Measurements from ENCODE around the gene CTNNAL1.
A peak's percentile ranks its signal among the peaks of the same experiment; 100 is the strongest.
"Not testable (repeated sequence)": the region's sequence is repeated elsewhere in the genome, so short reads cannot be mapped to it uniquely, and the experiment has no call there.

CTNNAL1 gene

DNA sequence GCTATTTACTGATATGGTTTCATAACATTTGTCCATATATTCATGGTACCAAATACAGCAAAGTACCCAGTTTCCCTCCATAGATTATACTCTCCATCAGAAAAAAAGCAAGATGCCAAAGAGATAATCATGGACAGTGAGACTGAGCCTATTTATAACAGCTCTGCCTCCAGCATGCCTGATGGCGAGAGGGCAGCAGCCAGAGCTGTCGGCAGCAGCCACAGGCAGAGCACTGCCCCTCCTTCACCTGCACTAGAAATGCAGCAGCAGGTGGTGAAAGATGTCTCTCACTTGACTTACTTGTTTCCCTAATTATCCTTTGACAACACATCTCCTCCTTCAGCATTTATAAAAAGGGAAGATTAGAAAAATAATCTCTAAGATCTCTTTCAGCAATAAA is 32.4 kb downstream of the CTNNAL1 start:
- DNase-seq, result no peak

DNA sequence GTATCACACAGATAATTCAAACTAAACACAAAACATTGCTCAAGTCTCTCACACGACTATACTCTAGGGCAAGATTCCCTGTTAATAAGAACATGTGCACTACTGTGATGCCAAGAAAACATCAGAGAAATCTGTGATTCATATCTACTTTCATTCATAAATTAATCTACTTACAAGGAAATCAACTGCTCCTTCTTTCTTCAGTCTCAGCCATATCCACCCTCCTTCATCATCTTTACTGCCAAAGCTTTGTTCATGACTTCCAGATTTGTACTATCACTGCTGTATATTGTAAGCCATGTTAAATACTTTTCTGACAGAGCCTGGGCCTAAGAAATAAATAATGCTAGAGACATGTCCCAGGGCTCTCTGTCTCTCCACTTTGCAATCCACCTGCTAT is 35.1 kb downstream of the CTNNAL1 start:
- DNase-seq, result no peak

DNA sequence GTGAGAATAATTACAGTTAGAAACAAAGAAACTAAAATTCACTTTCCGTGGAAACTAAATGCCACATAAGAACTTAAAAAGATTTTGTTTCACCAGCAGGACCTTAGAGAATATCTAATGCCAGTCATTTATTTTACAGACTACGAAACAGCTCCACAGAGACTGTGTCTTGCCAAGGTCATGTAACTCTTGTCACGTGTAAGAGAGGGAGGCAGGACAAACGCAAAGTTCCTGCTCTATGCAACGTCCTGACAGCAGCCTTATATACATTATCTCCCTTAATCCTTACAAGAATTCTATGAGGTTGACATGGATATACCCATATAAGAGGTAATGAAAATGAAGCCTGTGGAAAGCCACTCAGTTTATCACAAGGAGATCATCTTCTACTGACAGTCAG is 39.4 kb downstream of the CTNNAL1 start:
- DNase-seq, result no peak

DNA sequence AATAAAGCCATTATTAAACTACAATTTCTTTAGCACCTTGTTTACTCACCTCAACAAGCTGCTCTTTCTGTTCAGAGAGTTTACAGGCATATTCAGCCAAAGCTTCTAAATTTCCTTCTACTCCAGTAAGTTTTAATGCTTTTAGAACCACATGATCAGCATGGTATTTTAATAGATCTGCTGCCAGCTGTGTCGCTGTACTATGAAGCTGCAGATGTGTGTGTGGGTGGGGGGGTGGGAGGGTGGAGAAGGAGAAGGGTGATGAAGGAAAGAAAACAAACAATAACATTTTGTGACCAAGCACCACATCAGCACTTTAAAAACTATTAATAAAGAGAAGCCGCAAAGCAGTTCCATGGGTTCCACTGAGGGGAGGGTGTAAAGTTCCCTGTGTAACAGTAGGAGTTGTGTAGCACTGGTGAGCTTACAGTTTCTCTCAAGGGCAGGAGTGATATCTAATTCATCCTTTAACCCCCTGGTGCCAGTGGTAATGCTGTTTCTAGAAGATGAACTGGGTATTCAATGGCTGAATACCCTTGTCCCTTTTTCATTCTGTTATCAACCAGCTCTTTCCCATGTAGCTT is 40.6 kb downstream of the CTNNAL1 start:
- no peak for DNase-seq

DNA sequence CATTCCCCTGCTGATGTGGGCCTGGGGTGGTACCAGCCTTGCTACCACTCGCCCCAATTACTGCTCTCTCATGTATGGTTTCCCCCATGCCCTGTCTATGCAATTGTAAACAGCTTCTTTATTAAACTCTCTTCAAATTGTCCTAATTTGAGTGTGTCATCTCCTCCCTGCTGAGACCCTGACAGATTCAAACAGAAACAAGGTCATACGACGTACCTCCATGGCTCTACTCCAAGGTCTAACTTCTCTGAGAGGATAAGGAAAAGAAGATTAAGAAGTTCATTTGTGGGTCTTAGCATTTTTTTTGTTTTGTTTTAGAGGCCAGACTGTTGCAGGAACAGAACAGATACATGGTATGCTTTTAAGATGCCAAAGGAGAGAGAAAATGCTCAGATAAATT is 41.1 kb downstream of the CTNNAL1 start:
- DNase-seq, result no peak

DNA sequence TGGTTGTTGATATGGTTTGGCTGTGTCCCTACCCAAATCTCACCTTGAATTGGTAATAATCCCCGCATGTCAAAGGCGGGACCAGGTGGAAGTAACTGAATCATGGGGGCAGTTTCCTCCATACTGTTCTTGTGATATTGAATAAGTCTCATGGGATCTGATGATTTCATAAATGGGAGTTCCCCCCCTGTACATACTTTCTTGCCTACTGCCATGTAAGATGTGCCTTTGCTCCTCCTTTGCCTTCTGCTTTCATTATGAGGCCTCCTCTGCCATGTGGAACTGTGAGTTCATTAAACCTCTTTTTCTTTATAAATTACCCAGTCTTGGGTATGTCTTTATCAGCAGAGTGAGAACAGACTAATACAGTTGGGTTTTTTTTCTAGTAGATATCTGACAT is 41.9 kb downstream of the CTNNAL1 start:
- not testable (repeated sequence) for DNase-seq

DNA sequence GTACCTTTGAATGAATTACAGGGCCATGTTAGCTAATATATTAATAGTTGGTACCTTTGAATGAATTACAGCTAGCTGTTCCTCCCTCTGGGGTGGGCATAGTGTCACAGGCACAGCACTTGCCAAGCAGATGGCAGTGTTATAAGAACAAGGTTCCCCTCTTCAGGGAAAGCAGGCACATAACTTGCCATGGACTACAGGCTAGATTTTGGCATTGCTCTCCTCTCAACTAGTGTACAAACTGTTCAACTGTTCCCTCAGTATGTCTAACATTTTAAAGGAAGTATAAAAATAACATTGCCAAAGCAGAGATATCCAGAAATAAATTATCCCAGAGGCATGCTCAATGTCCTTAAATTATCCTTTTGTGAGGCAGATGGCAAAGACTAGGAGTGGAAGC is 45.4 kb downstream of the CTNNAL1 start:
- DNase-seq, result no peak

DNA sequence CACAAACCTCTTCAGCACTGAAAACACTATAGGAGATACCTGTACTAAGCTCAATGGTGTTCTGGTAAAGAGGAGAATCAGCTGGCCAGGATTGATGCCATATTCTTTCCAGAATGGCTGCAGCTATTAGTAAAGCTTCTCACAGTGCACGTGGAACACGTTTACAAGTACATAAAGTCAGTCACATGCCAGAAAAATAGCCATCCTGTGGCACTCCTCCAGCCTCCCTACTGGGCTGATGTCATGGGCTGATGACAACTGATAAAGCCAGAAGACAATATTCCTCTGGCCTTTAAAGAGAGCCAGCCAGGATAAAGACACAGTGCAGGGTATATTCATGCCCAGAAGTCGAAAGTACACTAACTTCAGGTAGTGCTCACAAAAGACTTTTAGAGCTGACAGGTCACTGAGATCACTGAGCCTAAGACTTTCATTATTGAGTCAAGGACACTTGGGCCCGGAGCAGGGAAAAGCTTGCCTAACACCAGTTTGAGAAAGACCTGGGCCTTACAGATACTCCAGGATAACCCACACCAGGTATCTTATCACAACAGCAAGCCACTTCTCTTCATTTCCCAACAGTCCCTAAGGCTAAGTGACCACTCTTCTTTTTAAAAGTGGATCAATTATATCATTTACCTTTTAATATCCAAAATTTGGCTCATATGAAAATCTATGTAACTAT is 49.7 kb downstream of the CTNNAL1 start:
- DNase-seq, result no peak

DNA sequence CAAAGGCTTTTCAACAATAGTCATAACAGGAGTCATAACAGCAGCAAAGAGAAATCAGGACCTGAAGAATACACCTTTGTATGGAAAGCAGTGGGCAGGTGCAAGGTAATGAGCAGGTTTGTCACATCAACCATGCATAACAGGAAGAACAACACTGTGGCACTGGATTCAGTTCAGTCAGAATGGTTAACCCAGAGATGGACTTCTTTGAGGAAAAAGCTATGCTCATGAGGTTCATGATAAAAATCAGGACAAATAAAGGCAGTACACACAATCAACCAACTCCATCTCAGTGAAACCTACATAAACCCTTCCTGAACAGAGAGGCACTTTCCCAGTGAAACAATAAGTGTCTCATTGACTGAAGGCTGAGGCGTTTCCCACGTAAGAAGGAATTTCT is 52.1 kb downstream of the CTNNAL1 start:
- no peak for DNase-seq

DNA sequence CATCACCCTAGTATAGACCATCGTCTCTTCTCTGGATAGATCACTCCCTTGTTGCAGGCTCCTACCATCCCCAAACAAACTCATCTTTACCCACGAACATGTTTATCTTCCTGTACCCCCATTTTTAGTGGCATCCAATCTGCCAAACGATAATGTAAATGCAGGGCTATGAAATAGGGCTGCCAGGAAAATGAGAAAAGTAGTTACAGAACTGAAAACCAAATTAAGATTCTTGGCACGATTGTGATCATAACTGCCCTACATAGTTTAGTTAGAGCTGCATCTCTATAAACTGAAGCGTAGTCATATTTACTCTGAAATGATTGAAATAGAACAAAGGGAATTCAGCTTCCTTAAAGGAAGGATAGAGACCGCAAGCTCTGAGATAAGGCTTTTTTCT is 53.0 kb downstream of the CTNNAL1 start:
- DNase-seq, result no peak

DNA sequence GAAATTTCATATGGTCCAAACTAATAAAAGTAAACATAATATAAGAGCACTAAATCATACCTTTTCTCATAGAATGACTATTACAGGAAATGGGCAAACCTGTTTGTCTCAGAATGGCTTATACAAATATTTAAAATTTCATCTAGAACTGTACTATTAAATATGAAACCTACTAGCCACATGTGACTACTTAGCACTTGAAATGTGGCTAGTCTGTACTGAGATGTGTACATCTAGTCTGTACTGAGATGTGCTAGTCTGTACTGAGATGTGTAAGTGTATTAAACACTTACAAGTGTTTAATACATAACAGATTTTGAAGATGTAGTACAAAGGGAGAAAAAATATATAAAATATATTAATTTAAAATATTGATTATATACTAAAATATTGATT is 56.7 kb downstream of the CTNNAL1 start:
- DNase-seq, result no peak

DNA sequence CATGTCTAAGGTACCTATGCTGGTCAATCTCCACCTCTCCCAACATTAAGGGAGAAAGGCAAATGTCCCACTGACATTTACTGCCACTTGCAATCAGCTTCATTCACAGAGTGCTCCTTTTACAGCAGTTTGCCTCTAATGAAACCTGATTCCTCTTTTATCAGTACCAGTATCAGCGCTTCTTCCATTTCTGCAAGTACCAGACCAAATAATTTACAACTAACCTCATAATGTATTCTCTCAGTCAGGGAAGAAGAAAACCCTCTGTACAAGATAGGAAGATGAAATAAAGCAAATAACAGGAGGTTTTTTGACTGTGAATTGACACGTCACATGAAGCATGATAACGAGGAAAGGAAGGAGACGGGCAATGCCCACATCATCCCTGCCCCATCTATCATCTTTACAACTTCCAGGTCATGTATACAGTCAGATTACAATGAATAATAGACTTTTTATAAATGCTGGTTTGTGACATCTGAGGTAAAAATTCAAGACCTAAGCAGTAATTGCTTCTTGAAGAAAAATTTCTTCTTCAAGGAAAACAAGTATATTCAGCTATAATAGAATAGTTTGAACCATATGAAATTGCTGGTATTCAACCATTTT is 57.2 kb downstream of the CTNNAL1 start:
- no peak for DNase-seq

DNA sequence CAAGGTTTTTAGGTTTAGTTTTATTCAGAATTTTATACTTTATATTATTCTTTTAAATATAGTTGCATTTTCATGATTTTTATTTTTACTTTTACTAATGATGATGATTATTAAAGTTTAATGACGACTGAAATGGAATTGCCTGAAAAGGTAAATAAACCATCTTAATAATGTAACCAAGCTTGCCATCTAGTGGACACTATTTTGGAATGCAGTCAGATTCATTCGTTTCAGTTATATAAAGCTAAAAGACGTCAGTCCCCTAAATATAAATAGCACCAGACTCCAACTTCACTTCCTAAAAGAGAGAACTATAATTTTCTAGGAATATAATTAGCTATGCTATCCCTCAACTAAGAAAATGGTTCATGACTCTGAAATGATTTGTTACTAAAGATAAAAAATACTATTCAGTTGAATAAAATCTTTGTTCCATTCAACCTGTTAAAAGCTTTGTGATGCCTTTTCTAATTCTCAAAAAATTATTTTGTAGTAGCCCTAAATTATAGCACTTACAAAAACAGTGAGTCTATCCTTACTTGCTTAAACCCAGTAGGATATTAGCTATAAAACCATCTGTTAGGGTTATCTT is 59.2 kb downstream of the CTNNAL1 start:
- DNase-seq, result peak; percentile 44

DNA sequence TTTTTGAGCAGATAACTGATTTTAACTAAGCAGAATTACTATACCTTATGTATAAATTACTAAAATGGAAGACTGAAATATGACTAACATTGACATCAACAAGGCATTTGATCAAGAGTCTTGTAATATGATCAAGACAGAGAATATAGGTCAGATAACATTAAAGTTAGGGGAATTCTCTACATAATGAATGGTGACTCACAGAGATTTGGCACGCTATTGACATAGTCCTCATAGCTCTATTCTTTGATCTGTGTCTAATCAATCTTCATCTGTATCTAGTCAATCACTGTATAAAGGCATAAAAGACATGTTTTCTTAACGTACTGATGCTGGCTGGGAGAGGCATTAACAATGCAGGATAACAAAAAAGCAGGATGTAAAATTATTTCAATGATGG is 61.7 kb downstream of the CTNNAL1 start:
- DNase-seq, result peak; percentile 12

DNA sequence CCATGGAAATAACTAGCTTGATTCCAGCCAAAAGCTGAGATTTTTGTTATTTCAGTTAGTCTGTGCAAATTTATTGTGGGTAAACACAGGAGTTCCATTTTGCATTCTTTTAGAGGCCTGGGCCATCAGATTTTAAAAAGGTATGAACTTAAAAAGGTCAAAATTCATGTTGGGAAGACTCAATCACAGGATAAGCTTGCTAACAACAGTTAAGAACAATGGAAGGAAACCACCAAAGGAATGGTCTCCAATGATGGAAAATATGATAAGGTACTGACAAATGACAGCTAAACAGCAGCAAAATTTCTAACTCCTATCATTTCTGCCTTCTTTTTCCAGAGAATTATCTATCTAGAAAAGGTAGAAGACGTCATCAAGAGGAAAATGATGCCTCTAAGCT is 63.1 kb downstream of the CTNNAL1 start:
- no peak for DNase-seq

DNA sequence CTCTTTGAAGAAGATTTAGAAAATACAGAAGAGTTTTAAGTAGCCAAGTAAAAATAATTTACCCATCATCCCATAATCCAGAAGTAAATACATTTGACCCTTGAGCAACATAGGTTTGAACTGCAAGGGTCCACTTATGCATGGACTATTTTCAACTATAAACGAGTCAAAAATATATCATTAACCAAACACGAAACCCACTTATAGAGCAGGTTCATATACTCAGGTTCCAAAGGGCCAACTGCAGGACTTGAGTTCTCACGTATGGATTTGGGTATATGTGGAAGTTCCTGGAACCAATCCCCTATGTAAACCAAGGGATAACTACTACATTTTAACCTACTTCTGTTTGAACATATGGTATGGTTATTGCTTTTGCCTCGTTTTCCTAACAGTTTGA is 73.3 kb downstream of the CTNNAL1 start:
- DNase-seq, result no peak

DNA sequence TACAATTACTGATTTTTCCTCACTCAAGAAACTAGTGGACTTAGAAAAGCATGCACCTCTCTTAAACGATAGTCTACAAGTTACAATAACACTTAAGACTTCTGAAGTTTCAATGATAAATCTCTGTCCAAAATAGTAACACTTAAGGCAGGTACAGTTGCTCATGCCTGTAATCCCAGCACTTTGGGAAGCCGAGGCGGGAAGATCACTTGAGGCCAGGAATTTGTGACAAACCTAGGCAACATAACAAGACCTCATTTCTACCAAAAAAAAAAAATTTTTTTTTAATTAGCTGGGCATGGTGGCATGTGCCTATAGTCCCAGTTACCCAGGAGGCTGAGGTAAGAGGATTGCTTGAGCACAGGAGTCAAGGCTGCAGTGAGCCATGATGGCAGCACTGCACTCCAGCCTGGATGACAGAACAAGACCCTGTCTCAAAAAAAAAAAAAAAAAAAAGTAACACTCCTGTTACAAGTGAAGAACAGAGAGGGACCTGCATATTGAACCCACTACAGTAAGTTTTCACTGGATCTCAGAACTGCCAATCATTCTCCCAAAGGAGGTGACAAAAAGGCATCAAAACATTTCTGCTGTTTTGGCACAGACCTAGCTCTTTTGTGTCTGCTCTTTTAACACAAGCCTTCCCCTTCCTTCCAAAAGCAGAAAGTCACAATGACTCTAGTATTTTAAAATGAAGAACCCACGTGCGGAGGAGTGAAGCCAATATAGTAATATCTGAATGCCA is 75.6 kb downstream of the CTNNAL1 start:
- no peak for DNase-seq

DNA sequence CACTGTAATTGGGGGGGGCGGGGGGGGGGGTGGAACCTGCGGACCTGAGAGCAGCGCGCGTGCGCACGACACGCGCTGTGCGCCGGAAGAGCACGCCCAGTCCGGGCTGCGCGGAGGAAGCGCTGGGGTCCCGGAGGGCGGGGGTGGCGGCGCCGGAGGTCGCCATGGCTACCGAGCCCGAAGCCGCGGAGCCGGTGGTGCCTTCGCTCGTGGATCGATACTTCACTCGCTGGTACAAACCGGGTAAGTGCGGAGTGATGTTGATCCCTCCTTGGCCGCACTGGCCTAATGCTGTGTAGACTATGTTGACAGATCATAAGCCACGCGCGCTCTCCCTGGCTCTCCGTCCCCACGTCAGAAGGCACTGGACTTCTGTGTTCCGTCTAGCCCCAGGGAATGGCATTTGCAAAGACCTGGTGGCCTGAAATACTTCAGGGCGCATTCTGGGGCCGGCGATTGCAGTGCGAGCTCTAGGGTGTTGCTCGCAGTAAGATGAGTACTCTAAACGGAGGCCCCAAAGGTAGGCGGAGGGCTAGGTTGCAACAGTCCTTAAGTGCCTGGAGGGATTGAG is 78.9 kb downstream of the CTNNAL1 start, which contains the start of gene ABITRAM:
Gene ABITRAM, plus strand, starts transcription at position 78 of the 571 bp plus-strand sequence. Its CDS starts 87 bp downstream, at position 165.
- peak; percentile 85 for DNase-seq

DNA sequence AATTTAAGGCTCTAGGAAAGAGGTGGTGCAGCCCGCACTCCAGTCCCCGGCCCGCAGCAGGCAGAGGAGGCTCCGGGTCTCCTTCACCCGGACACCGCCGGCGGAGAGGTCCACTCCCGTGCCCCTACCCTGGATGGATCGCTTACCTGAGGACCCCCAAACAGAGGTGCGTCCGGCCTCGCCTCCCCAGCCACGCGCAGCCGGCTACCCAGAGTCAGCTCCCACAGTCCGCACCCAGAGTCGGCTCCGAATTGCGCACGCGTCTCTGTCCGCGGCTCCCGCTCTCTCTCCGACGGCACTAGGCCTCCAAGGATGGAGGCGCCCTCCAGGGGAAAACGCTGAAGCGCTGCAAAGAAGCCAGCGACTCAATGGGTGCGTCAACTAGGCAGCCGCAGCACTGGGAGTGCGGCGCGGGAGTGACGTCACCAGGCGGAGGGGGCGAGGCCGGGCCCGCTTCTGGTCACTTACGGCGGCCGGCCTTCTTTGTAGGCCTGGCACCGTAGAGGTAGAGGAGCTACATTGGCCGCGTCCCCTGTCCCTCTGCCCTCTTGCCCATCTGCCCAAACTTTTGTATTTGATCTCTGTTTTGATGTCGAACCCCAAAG is 79.5 kb downstream of the CTNNAL1 start, which contains the start of gene ELP1:
Gene ELP1, minus strand, starts transcription at position 407 of the 605 bp plus-strand sequence. CDS start 2,978 bp downstream, outside the sequence.
- DNase-seq, result peak; percentile 95

DNA sequence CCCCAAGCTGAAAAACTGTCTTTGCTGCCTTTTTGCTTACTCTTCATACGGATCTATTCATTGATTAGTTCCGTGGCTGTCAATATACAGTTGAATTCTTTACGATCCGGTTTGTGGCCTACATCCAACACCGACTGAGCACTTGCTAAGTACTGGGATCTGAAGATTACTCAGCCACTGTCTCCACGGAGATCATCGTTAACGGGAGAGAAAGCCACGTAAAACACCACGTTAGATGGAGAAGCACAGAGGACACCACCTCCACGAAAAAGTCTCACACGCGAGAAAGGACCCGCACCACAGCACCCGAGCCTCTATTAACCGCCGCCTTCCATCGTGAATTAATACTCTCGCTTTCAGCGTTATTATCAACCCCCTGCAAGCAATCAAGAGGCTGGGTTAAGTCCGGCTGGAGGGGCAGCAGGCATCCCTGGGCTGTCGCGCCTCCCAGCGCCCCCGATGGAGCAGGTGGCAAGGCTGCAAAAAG is 80.0 kb downstream of the CTNNAL1 start:
- DNase-seq, result peak; percentile 4

DNA sequence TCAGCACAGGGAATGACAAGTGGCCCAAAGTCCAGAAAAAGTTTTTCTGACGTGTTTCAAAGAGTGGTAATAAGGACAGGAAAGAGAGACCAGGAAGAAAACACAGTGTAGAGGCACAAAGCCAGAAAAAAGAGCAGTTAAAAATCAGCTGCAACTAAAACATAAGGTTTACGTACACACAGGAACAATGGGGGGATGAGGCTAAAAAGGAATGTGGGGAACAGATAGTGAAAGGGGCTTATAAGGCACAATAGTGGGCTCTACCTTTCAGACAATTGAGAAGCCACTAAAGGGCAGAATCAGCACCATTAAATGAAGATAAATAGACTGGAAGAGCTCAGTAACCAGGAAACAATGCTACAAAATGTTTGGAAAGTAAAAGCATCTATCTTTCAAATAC is 84.9 kb downstream of the CTNNAL1 start:
- no peak for DNase-seq

DNA sequence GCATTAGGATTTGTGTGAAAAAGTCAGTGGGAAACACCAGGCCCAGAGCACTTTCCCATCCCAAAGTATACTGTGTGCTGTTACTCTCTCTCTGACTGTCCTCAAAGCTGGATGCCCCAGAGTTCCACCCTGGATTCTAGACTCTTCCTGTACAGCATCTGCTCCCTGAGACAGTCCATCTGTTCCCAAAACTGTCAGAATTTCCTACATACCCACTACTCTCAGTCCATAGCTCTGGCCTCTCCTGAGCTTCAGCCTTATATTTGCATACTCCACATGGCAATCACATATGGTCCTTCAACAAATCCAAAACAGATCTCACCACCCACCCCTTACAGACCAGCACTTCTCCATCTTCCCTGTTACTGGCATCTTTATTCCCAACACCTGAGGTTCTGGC is 88.8 kb downstream of the CTNNAL1 start:
- DNase-seq, result no peak

Data from fibroblast of skin of abdomen (primary cell).